Large intestine (tissue), 3 donors: Measurements from ENCODE around the gene TSPAN14. TPM values are rescaled to one million over a fixed set of nuclear protein-coding genes. Genes with fewer than 3 reads are reported as not detected.
"Not testable (repeated sequence)": the region's sequence is repeated elsewhere in the genome, so short reads cannot be mapped to it uniquely, and the experiment has no call there.

Experiments used
- DNase-seq, 2 donors: peaks; one replicate each; pipeline versions ENCODE4 v3.0.0 to v3.0.0-alpha.2; 2013
- H3K27ac ChIP-seq: one replicate; pipeline ENCODE4 v1.5.1; 2013; ENCODE audit warnings: low read length
- H3K27me3 ChIP-seq: 2 replicates; pipeline ENCODE4 v1.6.1; 2013; ENCODE audit warnings: low read length; ENCODE audit not compliant: control insufficient read depth, insufficient read depth
- H3K36me3 ChIP-seq: 2 replicates; pipeline ENCODE4 v1.6.1; 2013; ENCODE audit warnings: low read length; ENCODE audit not compliant: control insufficient read depth, insufficient read depth
- H3K4me1 ChIP-seq: one replicate; pipeline ENCODE4 v1.6.1; 2013; ENCODE audit warnings: low read length; ENCODE audit not compliant: control insufficient read depth, insufficient read depth
- H3K4me3 ChIP-seq: one replicate; pipeline ENCODE4 v1.5.1; 2013; ENCODE audit warnings: low read length
- H3K9me3 ChIP-seq: one replicate; pipeline ENCODE4 v1.6.1; 2013; ENCODE audit warnings: mild to moderate bottlenecking, low read depth, low read length, moderate library complexity; ENCODE audit not compliant: control insufficient read depth
- WGBS: methylation state at CpG from one replicate; pipeline ENCODE4 v1.1.5; 2013; ENCODE audit warnings: low lambda C conversion rate; ENCODE audit not compliant: insufficient coverage; 5-methylcytosine and 5-hydroxymethylcytosine counted together
- polyA plus RNA-seq: library from polyadenylated mRNA; unstranded; fragments of 120-200 nt; gene quantifications from one replicate; pipeline ENCODE4 v1.2.1, GENCODE V29; 2013

TSPAN14 gene
- polyA plus RNA-seq, 1 donor = 64.7 TPM

- not testable (repeated sequence) for H3K27ac ChIP-seq, DNase-seq, H3K9me3 ChIP-seq, H3K36me3 ChIP-seq, H3K27me3 ChIP-seq, H3K4me3 ChIP-seq, H3K4me1 ChIP-seq
- WGBS = no CpG with 5 or more reads among the region's 25 CpGs
These were observed 89.2 kb downstream of the TSPAN14 start for GRCh38 chr10:80543319-80543672.

DNA sequence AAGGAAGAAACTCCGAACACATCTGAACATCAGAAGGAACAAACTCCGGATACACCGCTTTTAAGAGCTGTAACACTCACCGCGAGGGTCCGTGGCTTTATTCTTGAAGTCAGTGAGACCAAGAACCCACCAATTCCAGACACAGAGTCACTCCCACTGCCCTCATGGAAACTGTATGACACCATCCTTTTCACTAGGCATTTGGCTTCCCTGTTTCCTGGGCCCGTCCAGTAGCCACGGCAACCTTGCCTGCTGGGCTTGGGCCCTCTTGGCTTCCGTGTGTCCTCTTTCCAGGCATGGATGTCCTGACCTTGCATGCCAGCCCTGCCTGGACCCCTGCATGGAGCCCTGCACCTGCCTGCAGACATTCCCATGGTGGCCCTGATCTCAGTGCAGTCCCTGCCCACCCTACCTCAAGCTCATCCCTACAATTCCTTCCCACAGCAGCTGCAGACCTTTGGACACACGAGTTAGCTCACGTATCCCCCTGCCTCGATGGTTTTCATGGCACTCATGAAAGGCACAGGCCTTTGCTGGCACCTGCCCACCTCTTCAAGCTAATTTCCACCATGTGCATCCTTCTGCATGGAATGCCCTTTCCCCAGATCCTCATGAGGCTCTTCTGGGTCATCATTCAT, 90.3 kb downstream of the TSPAN14 start:
- WGBS = 100% methylated on average over 4 of the region's 12 CpGs

DNA sequence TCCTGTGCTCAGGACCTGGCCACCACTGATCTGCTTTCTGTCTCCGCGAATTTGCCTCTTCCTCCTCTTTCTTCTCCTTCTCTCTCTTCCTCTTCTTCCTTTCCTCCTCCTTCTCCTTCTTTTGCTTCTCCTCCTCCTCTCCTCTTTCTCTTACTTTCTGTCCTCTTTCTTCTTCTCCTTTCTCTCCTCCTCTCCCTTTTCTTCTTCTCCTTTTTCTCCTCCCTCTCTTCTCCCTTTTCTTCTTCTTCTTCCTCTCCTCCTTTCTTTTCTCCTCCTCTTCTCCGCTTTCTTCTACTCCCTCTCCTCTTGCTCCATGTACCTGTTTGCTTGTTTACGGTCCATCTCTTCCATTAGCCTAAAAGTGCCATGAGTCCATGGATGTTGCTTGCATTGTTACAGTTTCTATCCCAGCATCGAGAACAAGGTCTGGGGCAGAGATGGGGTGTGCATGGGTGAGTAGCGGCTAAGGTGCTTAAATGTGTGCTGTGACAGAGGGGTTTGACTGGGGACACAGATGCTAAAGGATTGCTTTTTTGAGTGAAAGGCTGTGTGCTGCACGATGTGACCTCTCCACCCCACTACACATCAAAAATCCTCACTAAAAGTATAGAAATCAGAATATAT, 91.3 kb downstream of the TSPAN14 start:
- Histone ChIP-seq H3K27me3 (peaks cover 3% of the 10 kb centered on the region), H3K4me3 (no peak overlapping the region), H3K27ac (no peak overlapping the region), H3K9me3 (no peaks in the 10 kb centered on the region), H3K4me1 (no peaks in the 10 kb centered on the region), H3K36me3 (no peaks in the 10 kb centered on the region)
- WGBS = 98% methylated on average over 4 of the region's 7 CpGs
- DNase-seq = no peak

More for the DNA sequence above, 90.3 kb downstream of the TSPAN14 start:
- Histone ChIP-seq H3K36me3 (no peaks in the 10 kb centered on the region), H3K9me3 (no peaks in the 10 kb centered on the region), H3K27me3 (peaks cover 3% of the 10 kb centered on the region), H3K27ac (no peak overlapping the region), H3K4me1 (no peaks in the 10 kb centered on the region), H3K4me3 (no peak overlapping the region)
- DNase-seq = no peak

GRCh38 chr10:80552151-80552646, 98.1 kb downstream of the TSPAN14 start:
- no CpG with 5 or more reads among the region's 5 CpGs for WGBS
- H3K4me3 ChIP-seq = no peak overlapping the region
- peaks cover 12% of the 10 kb centered on the region for H3K4me1 ChIP-seq
- peaks cover 3% of the 10 kb centered on the region for H3K27me3 ChIP-seq
- H3K27ac ChIP-seq = no peak overlapping the region
- no peaks in the 10 kb centered on the region for H3K36me3 ChIP-seq
- DNase-seq = peak; percentile 31 to 56
- no peaks in the 10 kb centered on the region for H3K9me3 ChIP-seq

- no peak for DNase-seq
- no CpG with 5 or more reads among the region's 5 CpGs for WGBS
These were observed 99.3 kb downstream of the TSPAN14 start for GRCh38 chr10:80553436-80553835.

DNA sequence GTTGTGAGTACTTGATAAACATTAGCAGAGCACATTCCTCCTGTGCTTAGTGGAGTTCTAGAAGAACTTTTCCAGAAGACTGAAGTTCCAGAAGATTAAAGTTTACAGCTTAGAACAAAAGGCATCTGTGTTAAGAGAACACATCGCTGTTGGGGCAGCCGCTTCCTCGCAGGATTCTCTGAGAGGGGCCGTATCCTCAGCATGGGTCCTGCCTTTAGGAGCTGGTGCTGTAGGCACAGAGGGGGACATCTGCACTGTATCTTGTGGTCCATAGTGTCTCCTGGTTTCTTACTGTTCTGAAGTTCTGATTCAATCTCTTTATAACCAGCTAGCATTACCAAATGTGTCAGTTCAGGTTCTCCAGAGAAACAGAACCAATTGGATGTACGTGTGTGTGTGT, 99.9 kb downstream of the TSPAN14 start:
- H3K27ac ChIP-seq = no peak overlapping the region
- peaks cover 12% of the 10 kb centered on the region for H3K4me1 ChIP-seq
- peaks cover 3% of the 10 kb centered on the region for H3K27me3 ChIP-seq
- DNase-seq = no peak
- H3K36me3 ChIP-seq = no peaks in the 10 kb centered on the region
- no peaks in the 10 kb centered on the region for H3K9me3 ChIP-seq
- H3K4me3 ChIP-seq = no peak overlapping the region
- no CpG with 5 or more reads among the region's 5 CpGs for WGBS

More at GRCh38 chr10:80553436-80553835, 99.3 kb downstream of the TSPAN14 start:
- H3K9me3 ChIP-seq = no peaks in the 10 kb centered on the region
- no peak overlapping the region for H3K4me3 ChIP-seq
- peaks cover 3% of the 10 kb centered on the region for H3K27me3 ChIP-seq
- peaks cover 12% of the 10 kb centered on the region for H3K4me1 ChIP-seq
- H3K36me3 ChIP-seq = no peaks in the 10 kb centered on the region
- H3K27ac ChIP-seq = no peak overlapping the region

- Histone ChIP-seq H3K36me3 (no peaks in the 10 kb centered on the region), H3K27me3 (peaks cover 3% of the 10 kb centered on the region), H3K9me3 (no peaks in the 10 kb centered on the region), H3K4me3 (no peak overlapping the region), H3K27ac (no peak overlapping the region), H3K4me1 (peaks cover 12% of the 10 kb centered on the region)
- DNase-seq = no peak
- 40% methylated on average over 1 of the region's 5 CpGs for WGBS
These were observed 101.3 kb downstream of the TSPAN14 start for GRCh38 chr10:80555415-80555814.

- DNase-seq = no peak
- Histone ChIP-seq H3K36me3 (no peaks in the 10 kb centered on the region), H3K27ac (no peak overlapping the region), H3K4me1 (no peaks in the 10 kb centered on the region), H3K27me3 (peaks cover under 1% of the 10 kb centered on the region), H3K4me3 (no peak overlapping the region), H3K9me3 (no peaks in the 10 kb centered on the region)
These were observed 107.8 kb downstream of the TSPAN14 start for GRCh38 chr10:80561950-80562349.

GRCh38 chr10:80567292-80567691, 113.2 kb downstream of the TSPAN14 start:
- Histone ChIP-seq H3K36me3 (no peaks in the 10 kb centered on the region), H3K4me3 (no peak overlapping the region), H3K27ac (no peak overlapping the region), H3K27me3 (peaks cover 7% of the 10 kb centered on the region), H3K9me3 (no peaks in the 10 kb centered on the region), H3K4me1 (no peaks in the 10 kb centered on the region)
- DNase-seq = no peak
- no CpG with 5 or more reads among the region's 2 CpGs for WGBS

DNA sequence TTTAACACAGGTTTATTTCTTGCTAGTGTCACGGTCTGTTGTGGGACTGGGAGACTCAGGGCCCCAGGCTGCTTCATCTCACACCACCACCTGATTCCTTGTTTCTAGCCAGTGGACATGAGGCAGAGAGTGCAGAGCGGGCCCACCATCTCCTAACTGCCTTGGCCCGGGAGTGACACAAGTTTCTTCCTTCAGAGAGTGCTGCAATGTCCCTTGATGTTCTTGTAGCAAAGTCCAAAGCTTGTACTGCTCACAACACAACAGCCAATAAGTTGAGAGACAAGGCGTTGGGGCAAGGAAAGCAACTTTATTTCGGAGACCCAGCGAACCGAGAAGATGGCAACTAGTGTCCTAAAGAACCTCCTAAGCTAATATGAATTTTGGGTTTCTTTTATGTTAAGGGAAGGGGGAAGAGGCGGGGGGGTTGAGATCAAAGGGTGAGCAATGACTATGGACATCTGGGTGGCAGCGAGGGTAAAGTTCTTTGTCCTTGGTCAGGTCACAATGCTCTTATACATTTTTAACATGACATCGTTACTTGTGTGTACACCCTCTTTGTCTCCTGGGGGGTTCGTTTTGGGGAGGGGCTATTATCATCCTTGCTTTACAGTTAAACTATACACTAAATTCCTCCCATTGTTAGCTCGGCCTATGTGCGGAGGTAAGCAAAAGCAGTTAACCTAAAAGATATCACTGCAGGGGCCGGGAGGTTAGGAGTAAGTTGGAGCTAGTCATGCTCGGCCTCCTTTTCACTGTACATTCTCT, 115.2 kb downstream of the TSPAN14 start:
- peaks cover 7% of the 10 kb centered on the region for H3K27me3 ChIP-seq
- H3K9me3 ChIP-seq = no peaks in the 10 kb centered on the region
- WGBS = 85% methylated on average over 4 of the region's 15 CpGs
- no peaks in the 10 kb centered on the region for H3K4me1 ChIP-seq
- no peak overlapping the region for H3K27ac ChIP-seq
- no peaks in the 10 kb centered on the region for H3K36me3 ChIP-seq
- no peak overlapping the region for H3K4me3 ChIP-seq
- no peak for DNase-seq
